ENCODE data around the gene MANSC1.
A peak's percentile ranks its signal among the peaks of the same experiment; 100 is the strongest.

- TF ChIP-seq TCF4 (CRISPR knock-in tag; IDR thresholded peaks at IDR 0.05; ENCODE audit: borderline replicate concordance) (no peak), ISL1 (CRISPR knock-in tag; IDR thresholded peaks at IDR 0.05) (peak; percentile 50; the same call in 1 of the 2 replicates), CREB5 (CRISPR knock-in tag; IDR thresholded peaks at IDR 0.05; ENCODE audit: low read depth) (no peak), ZNF565 (CRISPR knock-in tag; conservative IDR thresholded peaks at IDR 0.05; ENCODE audit: low read depth) (no peak), TOX (CRISPR knock-in tag; IDR thresholded peaks at IDR 0.05; ENCODE audit: borderline replicate concordance) (no peak), CSDC2 (CRISPR knock-in tag; IDR thresholded peaks at IDR 0.05) (no peak), ZFP30 (CRISPR knock-in tag; IDR thresholded peaks at IDR 0.05) (no peak), ARNTL (CRISPR knock-in tag; IDR thresholded peaks at IDR 0.05; ENCODE audit: borderline replicate concordance, low read depth) (no peak), PATZ1 (CRISPR knock-in tag; IDR thresholded peaks at IDR 0.05; ENCODE audit: borderline replicate concordance) (no peak)
These were observed 67.1 kb downstream of the MANSC1 start for GRCh38 chr12:12282761-12283425.
